Stimulated activated naive B cell treated with anti-CD40 and anti-IgM and Interleukin-4, amounts not matched to agents 10 μg/mL and 1 μg/mL and 100 μg/mL, for 72 hours (primary cell): ENCODE results near the gene SFXN3.

Source experiments
- ATAC-seq, 2 donors: fragments of 150-1000 bp; cut with Tn5 transposase; replicated peaks; 2 replicates each; pipeline ENCODE4 v1.10.0; 2021; ENCODE audit warnings: moderate library complexity in 1 of 2
- DNase-seq: peaks from one replicate; pipeline ENCODE4 v3.0.0; 2021
- H3K27ac Mint-ChIP-seq: one replicate; pipeline ENCODE4 v1.8.0; 2022; ENCODE audit warnings: mild to moderate bottlenecking, mixed read lengths
- H3K27me3 Mint-ChIP-seq, 2 donors: one replicate each; pipeline ENCODE4 v1.8.0; 2022; ENCODE audit warnings: mixed read lengths in 2 of 2
- H3K36me3 Mint-ChIP-seq, 2 donors: one replicate each; pipeline ENCODE4 v1.8.0; 2022; ENCODE audit warnings: mixed read lengths in 2 of 2, mild to moderate bottlenecking in 1 of 2
- H3K4me1 Mint-ChIP-seq, 2 donors: one replicate each; pipeline ENCODE4 v1.8.0; 2022; ENCODE audit warnings: mixed read lengths in 2 of 2, mild to moderate bottlenecking in 1 of 2
- H3K4me3 Mint-ChIP-seq, 2 donors: one replicate each; pipeline ENCODE4 v1.8.0; 2022; ENCODE audit warnings: mild to moderate bottlenecking in 2 of 2, mixed read lengths in 2 of 2, moderate library complexity in 1 of 2
- H3K9me3 Mint-ChIP-seq, 2 donors: one replicate each; pipeline ENCODE4 v1.8.0; 2022; ENCODE audit warnings: mixed read lengths in 2 of 2, mild to moderate bottlenecking in 1 of 2

The SFXN3 gene

DNA sequence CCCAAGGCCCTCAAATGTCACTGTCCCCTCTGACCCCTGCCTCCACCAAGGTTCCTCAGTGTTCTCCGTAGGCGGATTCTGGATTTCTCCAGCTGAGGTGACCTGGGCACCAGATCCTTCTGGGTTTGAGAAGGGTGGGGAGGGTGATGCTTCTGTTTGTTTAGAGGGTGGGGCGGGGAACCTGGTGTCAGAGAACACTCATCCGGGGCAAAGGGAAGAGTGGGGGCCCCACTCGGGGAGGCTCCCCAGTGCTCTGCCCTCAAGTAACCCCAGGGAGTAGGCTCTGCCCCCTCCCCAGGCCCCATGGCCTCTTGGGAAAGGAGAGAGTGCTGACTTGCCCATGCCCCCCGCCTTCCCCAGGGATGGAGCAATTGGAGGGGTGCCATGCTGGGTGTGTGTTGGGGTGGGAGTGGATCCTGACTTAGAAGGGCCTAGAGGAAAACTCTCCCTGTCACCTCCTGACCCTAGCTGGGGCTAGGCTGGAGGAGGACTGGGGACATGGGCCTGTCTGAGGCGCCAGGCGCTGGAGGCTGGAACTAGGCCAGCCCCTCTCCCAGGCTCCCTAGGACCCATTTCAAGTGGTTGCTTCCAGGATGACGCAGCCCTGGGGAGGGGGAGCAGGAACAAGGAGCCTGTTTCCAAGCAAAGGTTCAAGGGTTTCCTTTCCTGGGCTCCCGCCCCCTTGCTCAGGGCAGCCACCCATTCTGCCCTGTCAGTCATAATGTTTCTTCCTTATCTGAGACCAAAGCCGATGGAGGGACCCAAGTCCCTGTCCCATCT lies 58.7 kb downstream of the SFXN3 start:
- DNase-seq = no peak
- no peaks in the 10 kb centered on the region for H3K9me3 Mint-ChIP-seq
- no peak overlapping the region for H3K4me3 Mint-ChIP-seq
- no peak for ATAC-seq
- peaks cover 3 to 6% of the 10 kb centered on the region in 2 donors for H3K4me1 Mint-ChIP-seq
- no peaks in the 10 kb centered on the region for H3K36me3 Mint-ChIP-seq
- H3K27ac Mint-ChIP-seq = no peak overlapping the region
- H3K27me3 Mint-ChIP-seq = peaks cover 71 to 84% of the 10 kb centered on the region in 2 donors

DNA sequence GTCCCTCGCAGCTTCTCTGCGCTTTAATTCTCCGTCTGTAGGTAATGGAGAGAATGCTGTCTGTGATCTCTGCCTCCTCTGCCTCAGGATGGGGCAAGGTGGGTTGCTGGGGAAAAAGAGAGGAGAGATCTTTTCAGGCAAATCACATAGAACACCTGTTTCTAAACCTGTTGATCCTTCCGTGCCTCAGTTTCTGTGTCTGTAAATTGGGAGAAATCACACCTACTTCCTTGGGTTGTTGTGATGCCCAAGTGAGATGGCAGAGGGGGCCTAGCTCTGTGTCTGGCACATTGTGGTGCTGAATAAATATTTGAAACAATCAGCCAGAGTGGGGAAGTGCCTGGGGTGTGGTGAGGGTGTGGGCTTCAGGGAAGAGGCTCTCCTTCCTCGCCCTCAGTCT lies 59.6 kb downstream of the SFXN3 start:
- peaks cover 75 to 84% of the 10 kb centered on the region in 2 donors for H3K27me3 Mint-ChIP-seq
- H3K36me3 Mint-ChIP-seq = no peaks in the 10 kb centered on the region
- no peak overlapping the region for H3K4me3 Mint-ChIP-seq
- DNase-seq = no peak
- H3K27ac Mint-ChIP-seq = no peak overlapping the region
- ATAC-seq = no peak
- H3K9me3 Mint-ChIP-seq = no peaks in the 10 kb centered on the region
- peaks cover 5 to 8% of the 10 kb centered on the region in 2 donors for H3K4me1 Mint-ChIP-seq
